IPS-NIHi7 (cell line): ENCODE measurements around the gene CDH4.
A peak's percentile ranks its signal among the peaks of the same experiment; 100 is the strongest.

Experiments used
- DNase-seq: peaks from one replicate; pipeline ENCODE4 v3.0.0; 2012; ENCODE audit warnings: mixed read lengths; ENCODE audit errors: extremely low spot score

Gene CDH4

GRCh38 chr20:61649105-61649859 is 397.2 kb downstream of the CDH4 start:
- DNase-seq: no peak

DNA sequence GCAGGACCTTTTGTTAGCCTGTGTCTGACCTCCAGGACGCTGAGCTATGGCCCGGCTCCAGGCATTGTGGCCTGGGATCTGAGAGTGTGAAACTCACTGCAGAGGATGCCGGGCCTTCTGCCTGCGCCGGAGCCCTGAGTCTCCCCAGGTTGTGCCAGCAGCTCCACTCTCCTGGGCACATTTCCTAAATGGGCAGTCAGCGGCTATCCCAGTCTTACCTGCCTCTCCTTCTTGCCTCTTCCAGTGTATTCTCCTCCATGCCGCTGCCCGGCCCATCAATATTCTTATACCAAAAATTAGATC is 397.8 kb downstream of the CDH4 start:
- no peak for DNase-seq

DNA sequence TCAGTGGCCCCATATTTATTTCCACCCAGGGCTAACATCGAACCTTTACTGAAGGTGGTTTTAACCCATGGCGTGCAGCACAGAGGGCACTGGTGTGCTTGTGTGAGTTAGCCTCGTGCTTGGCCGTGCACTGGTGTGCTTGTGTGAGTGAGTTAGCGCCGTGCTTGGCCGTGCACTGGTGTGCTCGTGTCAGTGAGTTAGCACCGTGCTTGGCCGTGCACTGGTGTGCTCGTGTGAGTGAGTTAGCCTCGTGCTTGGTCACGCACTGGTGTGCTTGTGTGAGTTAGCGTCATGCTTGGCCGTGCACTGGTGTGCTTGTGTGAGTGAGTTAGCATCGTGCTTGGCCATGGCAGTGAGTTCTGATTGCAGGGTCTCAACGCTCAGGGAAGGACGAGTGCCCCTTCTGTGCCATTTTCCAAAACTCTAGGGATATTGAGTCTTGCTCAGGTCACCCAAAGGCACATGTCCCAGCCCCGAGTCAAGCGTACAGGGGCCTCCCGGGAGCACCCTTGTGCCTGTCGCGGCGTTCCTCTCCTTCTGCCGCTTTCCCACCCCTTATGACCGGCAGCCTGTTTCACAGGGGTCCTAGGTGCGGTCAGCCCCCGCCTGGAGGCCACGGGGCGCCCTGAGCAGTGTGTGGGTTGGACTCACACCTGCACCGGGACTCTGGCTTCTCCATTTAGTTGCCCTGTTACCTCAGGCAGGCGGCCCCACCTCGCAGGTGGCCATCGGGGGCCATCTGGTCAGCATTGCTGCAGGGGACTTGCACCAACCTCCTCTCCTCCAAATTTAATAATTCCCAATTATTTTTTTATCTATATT is 399.1 kb downstream of the CDH4 start:
- DNase-seq: no peak

DNA sequence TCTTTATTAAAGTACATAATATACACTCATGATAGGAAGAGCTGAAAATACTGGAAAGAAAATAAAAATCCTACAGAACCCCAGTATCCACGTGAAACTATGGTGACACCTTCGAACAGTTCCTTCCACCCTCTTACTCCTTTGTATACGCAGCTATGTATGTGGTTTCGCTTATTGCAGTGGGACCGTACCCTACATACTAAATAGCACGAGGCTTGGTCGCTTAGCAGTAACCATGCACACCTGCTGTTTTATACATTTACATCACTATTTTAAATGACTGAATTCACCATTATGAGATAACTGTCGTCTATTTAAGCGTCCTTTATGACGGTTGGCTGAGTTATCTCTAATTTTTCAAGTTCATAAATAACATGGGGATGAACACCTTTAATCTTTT is 400.1 kb downstream of the CDH4 start:
- no peak for DNase-seq

GRCh38 chr20:61654726-61655125 is 402.7 kb downstream of the CDH4 start:
- no peak for DNase-seq

DNA sequence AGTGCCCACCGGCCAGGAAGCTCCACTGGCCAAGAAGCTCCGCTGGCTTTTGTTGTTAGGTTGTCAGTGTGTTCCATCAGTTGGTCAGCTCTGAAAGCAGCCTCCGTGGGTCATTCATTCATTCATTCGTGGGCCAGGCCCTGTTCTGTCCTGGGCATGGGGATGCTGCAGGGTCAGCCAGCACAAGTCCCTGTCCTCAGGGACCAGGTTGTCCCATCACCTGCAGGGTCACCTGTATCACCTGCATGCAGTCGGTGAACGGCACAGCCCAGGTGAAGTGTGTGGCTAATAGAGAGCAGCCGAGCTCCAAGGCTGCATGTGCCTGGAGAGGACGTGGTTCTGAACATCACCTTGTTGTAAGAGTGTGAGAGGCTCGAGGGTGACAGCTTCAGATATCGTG is 403.5 kb downstream of the CDH4 start:
- DNase-seq: no peak

DNA sequence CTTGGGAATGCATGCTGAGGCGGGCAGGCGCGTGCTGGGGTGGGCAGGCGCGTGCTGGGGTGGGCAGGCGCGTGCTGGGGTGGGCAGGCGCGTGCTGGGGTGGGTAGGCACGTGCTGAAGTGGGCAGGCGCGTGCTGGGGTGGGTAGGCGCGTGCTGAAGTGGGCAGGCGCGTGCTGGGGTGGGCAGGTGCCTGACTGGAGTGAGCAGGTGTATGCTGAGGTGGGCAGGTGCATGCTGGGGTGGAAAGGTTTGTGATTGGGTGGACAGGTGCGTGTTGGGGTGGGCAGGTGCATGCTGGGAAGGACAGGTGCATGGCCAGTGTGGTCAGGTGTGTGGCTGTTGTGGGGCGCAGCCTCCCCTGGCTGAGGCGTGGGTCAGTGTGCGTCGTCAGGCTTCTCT is 404.1 kb downstream of the CDH4 start:
- no peak for DNase-seq

GRCh38 chr20:61657721-61658377 is 405.8 kb downstream of the CDH4 start:
- no peak for DNase-seq

- no peak for DNase-seq
These were observed 406.5 kb downstream of the CDH4 start for GRCh38 chr20:61658563-61658962.

DNA sequence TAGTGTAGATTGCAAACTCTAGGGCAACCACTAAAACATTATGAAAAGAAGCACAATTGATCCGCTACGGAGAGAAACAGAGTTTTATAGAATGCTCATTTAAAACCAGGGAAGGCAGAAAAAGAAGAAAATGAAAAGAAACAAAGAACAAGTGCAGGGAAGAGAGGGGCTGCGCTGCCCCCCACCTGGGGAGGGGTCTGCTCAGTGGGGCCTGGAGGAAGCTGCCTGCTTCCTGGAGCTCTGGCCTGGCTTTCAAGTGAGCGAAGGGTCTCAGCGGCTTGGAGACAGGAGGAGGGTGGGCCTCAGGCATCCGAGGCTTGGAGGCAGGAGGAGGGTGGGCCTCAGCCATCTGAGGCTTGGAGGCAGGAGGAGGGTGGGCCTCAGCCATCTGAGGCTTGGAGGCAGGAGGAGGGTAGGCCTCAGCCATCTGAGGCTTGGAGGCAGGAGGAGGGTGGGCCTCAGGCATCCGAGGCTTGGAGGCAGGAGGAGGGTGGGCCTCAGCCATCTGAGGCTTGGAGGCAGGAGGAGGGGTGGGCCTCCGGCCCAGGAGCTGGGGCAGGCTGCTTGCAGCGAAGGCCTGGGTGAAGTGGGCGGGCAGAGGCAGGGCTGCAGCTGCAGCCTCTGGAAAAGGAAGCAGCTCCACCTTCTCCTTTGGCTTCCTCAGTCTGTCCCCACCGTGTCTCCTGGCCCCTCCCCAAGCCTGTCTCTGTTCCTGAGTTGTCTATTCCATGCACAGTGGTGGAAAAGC is 407.4 kb downstream of the CDH4 start:
- no peak for DNase-seq

DNA sequence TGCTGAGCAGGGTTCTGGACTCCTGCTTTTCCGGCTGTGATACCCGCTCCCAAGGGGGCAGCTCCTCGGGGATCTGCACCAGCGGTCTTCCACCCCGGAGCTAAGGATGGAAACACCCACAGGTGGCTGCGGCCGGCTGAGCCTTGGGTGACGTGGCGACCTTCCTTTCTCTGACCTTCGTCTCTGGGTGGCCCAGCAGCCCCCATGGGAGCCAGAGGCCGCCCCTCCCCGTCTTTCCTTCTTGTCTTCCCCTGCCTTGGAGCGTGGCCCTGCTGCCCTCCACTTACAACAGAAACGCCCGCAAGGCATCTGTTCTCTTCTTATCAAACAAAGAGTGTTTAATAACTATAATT is 407.9 kb downstream of the CDH4 start:
- no peak for DNase-seq

- no peak for DNase-seq
These were observed 408.5 kb downstream of the CDH4 start for GRCh38 chr20:61660559-61660958.

DNA sequence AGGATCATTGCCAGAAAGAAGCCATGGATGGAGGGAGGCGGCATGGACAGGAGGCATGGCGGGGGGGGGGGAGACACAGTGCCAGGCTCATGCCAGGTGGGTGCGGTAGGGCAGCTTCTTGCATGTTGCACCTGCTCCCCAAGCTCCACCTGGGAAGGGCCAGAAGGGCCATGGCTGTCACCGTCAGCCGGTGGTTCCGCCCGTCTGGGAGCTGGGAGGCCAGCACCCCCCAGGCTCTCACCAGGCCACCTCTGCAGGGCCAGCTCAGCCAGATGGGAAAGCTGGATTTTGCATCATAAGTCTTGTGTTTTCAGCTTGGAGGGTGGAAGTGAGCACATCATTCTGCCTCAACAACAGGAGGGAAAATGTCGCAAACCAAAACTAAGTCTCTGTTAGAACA is 409.0 kb downstream of the CDH4 start:
- no peak for DNase-seq

GRCh38 chr20:61661583-61661982 is 409.5 kb downstream of the CDH4 start:
- DNase-seq: no peak

- DNase-seq: peak; percentile 75
These were observed 410.3 kb downstream of the CDH4 start for GRCh38 chr20:61662226-61662967.

- no peak for DNase-seq
These were observed 410.9 kb downstream of the CDH4 start for GRCh38 chr20:61662968-61663331.

DNA sequence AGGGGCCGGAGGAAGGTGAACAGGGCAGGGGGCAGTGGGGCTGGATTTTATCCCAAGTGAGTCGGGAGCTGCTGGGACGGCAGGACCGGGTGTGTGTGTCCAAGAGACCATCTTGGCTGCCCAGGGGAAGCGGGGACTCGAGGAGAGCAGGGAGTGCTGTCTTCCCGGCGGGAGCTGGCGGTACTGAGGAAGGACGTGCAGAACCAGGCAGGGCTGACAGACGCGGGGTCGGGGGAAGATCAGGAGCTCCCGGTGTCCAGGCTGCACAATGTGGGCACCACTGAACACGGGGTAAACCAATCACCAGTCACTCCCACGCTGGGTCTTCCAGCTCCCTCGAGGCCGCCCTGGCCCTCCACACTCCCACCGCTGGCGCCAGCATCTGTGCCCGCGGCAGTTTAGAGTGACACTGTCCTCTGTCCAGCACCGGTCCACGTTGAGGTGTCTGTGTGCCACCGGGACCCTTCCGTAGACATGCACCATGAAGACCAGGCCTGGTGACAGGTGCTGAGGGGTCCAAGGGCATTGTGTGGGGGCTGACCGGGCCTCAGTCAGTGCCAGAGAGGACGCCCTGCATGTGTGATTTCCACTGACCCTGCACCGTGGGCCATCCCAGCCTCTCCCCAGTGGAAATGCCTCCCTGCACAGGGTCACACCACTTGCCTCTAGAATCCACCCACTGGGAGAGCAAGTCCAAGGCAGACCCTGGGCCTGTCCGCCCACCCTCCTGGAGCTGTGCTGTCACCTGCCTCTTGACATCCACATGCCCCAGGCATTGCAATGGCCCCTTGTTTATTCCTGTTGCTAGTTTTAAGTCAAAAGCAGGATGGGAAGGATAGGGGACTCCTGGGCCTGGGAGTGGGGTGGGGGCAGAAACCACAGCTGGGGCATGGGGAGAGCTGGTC is 411.7 kb downstream of the CDH4 start:
- DNase-seq: no peak

DNA sequence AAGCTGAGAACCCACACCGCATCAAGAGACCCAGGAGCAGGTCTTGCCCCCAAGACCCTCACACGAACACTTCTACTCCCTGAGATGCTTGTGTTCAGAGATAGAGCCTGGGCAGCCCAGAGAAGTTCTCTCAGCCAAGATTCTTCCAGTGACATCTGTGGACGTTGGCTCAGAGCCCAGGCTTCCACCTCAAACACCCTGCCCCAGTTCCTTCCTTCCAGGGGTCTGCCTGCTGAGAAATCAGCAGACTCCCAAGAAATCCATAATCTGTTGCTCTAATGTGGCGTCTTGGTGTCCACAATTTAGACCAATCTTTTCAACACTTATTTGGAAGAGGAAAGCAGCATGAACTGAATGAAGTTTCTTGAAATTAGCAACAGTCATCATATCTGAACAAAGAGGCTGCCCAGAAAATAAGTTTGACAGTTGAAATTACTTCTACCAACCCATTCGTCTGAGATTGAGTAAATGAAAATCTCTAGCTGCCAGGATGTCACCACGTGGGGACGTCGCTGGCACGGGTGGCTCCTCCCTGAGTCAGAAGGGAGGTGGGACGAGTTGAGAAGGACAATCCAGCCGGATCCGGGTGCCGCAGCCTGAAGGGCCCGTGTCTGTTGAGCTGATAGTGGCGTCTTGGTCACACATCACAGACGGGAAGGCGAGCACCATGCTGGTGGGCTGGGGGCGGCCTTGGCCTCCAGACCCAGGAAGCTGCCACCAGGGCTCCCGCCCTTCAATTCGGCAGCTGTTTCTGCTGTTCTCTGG is 412.7 kb downstream of the CDH4 start:
- no peak for DNase-seq

DNA sequence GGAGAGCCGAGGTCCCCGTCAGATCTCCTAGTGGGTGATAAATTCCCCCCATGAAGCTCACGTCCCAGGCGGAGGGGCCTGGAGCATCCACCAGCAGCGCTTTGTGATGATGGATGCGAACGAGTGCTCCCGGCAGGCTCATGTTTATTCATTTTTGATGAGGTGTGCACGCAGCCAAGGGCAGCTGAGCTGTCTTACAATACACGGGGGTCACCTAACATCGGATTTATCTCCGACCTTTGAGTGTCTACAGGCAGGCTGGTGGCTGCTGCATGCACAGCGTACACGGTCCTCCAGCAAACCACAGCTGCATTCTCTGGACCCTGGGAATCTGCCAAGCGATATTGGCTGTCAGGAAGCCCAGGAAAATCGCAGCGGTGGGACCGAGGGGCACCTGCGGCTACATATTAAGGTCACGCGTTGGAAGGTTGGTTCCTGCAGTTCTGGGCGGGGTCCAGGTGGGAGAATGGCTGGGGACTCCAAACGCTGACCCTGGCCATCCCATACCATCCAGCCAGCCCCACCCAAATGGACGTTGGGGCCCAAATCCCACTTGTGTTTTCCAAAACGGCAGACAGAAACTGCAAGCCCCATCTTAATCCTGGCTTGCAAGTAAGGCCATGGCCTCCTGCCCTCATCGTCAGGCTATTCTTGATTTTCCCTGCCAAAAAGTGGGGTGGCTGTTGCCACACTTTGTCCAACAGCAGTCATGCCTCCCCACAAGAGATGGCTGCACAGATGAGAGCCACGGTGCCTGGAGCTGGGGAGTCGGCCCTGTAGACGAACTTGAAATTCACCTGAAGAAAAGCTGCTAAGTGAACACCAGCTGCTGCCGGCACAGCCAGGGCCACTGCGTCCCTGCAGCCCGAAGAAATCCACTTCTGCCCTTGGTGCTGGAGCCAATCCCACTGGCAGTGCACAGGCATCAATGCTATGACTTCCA is 413.7 kb downstream of the CDH4 start:
- DNase-seq: no peak
